GM23338 (cell line): ENCODE data around the gene LITAF. TPM values are rescaled to one million over a fixed set of nuclear protein-coding genes. Genes with fewer than 3 reads are reported as not detected.

Experiments used
- ATAC-seq: fragments of 200-7000 bp; cut with Tn5 transposase; 3 replicates; pipeline ENCODE4 v1.9.1; 2020
- DNase-seq: peaks from one replicate; pipeline ENCODE4 v3.0.0-alpha.2; 2015; ENCODE audit warnings: low spot score
- H2AFZ ChIP-seq: fragments of 200-600 bp; sonication (generic); 2 replicates; pipeline ENCODE4 v1.8.0; 2016; ENCODE audit warnings: antibody characterized with exemption, mild to moderate bottlenecking, moderate library complexity
- H3F3A ChIP-seq: fragments of 200-600 bp; sonication (generic); replicated peaks from 2 replicates; pipeline ENCODE4 v1.8.0; 2017; ENCODE audit warnings: antibody characterized with exemption, mixed run types, low read depth
- H3K27ac ChIP-seq: fragments of 200-600 bp; sonication (generic); 2 replicates; pipeline ENCODE4 v1.6.1; 2016; ENCODE audit warnings: low read depth
- H3K27me3 ChIP-seq: fragments of 200-600 bp; sonication (generic); 2 replicates; pipeline ENCODE4 v1.8.0; 2016; ENCODE audit warnings: mild to moderate bottlenecking, mixed run types, moderate library complexity; ENCODE audit not compliant: insufficient read depth
- H3K36me3 ChIP-seq: fragments of 200-600 bp; sonication (generic); 2 replicates; pipeline ENCODE4 v1.8.0; 2016; ENCODE audit warnings: mild to moderate bottlenecking; ENCODE audit not compliant: insufficient read depth
- H3K4me1 ChIP-seq: fragments of 200-600 bp; sonication (generic); 2 replicates; pipeline ENCODE4 v1.8.0; 2016; ENCODE audit warnings: mild to moderate bottlenecking, moderate library complexity; ENCODE audit not compliant: insufficient read depth
- H3K4me2 ChIP-seq: fragments of 200-600 bp; sonication (generic); 2 replicates; pipeline ENCODE4 v1.7.1; 2017; ENCODE audit warnings: mixed run types
- H3K4me3 ChIP-seq: fragments of 200-600 bp; sonication (generic); 2 replicates; pipeline ENCODE4 v1.6.1; 2016; ENCODE audit warnings: mixed run types
- H3K79me2 ChIP-seq: fragments of 200-600 bp; sonication (generic); replicated peaks from 2 replicates; pipeline ENCODE4 v1.8.0; 2017; ENCODE audit warnings: mild to moderate bottlenecking; ENCODE audit not compliant: insufficient read depth
- H3K9me2 ChIP-seq: fragments of 200-600 bp; sonication (generic); 2 replicates; pipeline ENCODE4 v1.8.0; 2017; ENCODE audit not compliant: insufficient read depth
- H4K20me1 ChIP-seq: fragments of 200-600 bp; sonication (generic); replicated peaks from 2 replicates; pipeline ENCODE4 v1.8.0; 2017; ENCODE audit warnings: mild to moderate bottlenecking; ENCODE audit not compliant: insufficient read depth
- H3K27ac Mint-ChIP-seq: 2 replicates; pipeline ENCODE4 v1.8.0; 2020; ENCODE audit warnings: inconsistent platforms, mild to moderate bottlenecking, moderate library complexity, mixed read lengths
- H3K27me3 Mint-ChIP-seq: 3 replicates; pipeline ENCODE4 v1.8.0; 2022; ENCODE audit warnings: low read depth, mild to moderate bottlenecking, moderate library complexity, mixed read lengths, inconsistent platforms; ENCODE audit not compliant: insufficient read depth, poor library complexity
- H3K36me3 Mint-ChIP-seq: 3 replicates; pipeline ENCODE4 v1.8.0; 2021; ENCODE audit warnings: low read depth, mild to moderate bottlenecking, inconsistent platforms, moderate library complexity, mixed read lengths
- H3K4me1 Mint-ChIP-seq: 3 replicates; pipeline ENCODE4 v1.8.0; 2020; ENCODE audit warnings: mild to moderate bottlenecking, inconsistent platforms, mixed read lengths
- H3K4me3 Mint-ChIP-seq: 3 replicates; pipeline ENCODE4 v1.8.0; 2021; ENCODE audit warnings: moderate library complexity, mild to moderate bottlenecking, inconsistent platforms, mixed read lengths
- H3K9me3 Mint-ChIP-seq: 3 replicates; pipeline ENCODE4 v1.8.0; 2020; ENCODE audit warnings: moderate library complexity, mild to moderate bottlenecking, inconsistent platforms, mixed read lengths
- CREB1 ChIP-seq: fragments of 250-450 bp; sonication (Bioruptor Pico); IDR thresholded peaks from 2 replicates; pipeline ENCODE4 v1.5.0; 2020; ENCODE audit warnings: low read depth, mild to moderate bottlenecking, moderate library complexity
- CTCF ChIP-seq, 2 experiments: fragments of 200-600 bp in 1 of 2; sonication (generic) in 1 of 2; conservative IDR thresholded peaks; 2 replicates each; pipeline versions ENCODE4 v1.5.1 to v1.6.1; 2016 to 2017; ENCODE audit warnings: antibody characterized with exemption in 2 of 2, low read depth in 2 of 2, mild to moderate bottlenecking in 2 of 2, moderate library complexity in 1 of 2
- EZH2 ChIP-seq: fragments of 200-600 bp; sonication (generic); IDR thresholded peaks from one replicate; pipeline ENCODE4 v1.8.0; 2017; ENCODE audit warnings: antibody characterized with exemption, mild to moderate bottlenecking, low read depth; ENCODE audit not compliant: unreplicated experiment
- EZH2phosphoT487 ChIP-seq: fragments of 200-600 bp; sonication (generic); IDR thresholded peaks from one replicate; pipeline ENCODE4 v1.8.1; 2018; ENCODE audit warnings: antibody characterized with exemption; ENCODE audit not compliant: unreplicated experiment
- JUNB ChIP-seq: IDR thresholded peaks from one replicate; pipeline ENCODE4 v1.6.1; 2016; ENCODE audit warnings: antibody characterized with exemption; ENCODE audit not compliant: unreplicated experiment
- NANOG ChIP-seq: IDR thresholded peaks from 2 replicates; pipeline ENCODE4 v1.6.1; 2016; ENCODE audit warnings: antibody characterized with exemption, borderline replicate concordance
- REST ChIP-seq: IDR thresholded peaks from one replicate; pipeline ENCODE4 v1.6.1; 2018; ENCODE audit warnings: antibody characterized with exemption; ENCODE audit not compliant: unreplicated experiment
- STAT1 ChIP-seq: IDR thresholded peaks from one replicate; pipeline ENCODE4 v1.6.1; 2016; ENCODE audit warnings: antibody characterized with exemption; ENCODE audit not compliant: unreplicated experiment
- ZNF114 ChIP-seq: fragments of 250-450 bp; sonication (Bioruptor Pico); IDR thresholded peaks from 2 replicates; pipeline ENCODE4 v1.5.0; 2020; ENCODE audit warnings: mild to moderate bottlenecking, moderate library complexity
- ZNF331 ChIP-seq: fragments of 250-450 bp; sonication (Bioruptor Pico); IDR thresholded peaks from 2 replicates; pipeline ENCODE4 v1.5.0; 2020; ENCODE audit warnings: low read depth, mild to moderate bottlenecking, moderate library complexity
- polyA plus RNA-seq: library from polyadenylated mRNA; unstranded; fragments of >200 nt; fragmentation: Nextera tagmentation; extraction: Ambion mirVana; gene quantifications from 2 replicates; pipeline ENCODE4 v1.2.1, GENCODE V29; 2016
- total RNA-seq: library from RNA; depleted of rRNA; stranded (reverse); fragments of >200 nt; shearing (Covaris generic); gene quantifications from 2 replicates; pipeline ENCODE4 v1.2.3, GENCODE V29; 2014
- TF ChIP-seq, protein P1 (sequence below): IDR thresholded peaks from 2 replicates; pipeline ENCODE4 v1.6.1; 2016; ENCODE audit warnings: antibody characterized with exemption

The LITAF gene
- total and polyA plus RNA-seq, 2 experiments from 2014 or later: 131 to 158 TPM

DNA sequence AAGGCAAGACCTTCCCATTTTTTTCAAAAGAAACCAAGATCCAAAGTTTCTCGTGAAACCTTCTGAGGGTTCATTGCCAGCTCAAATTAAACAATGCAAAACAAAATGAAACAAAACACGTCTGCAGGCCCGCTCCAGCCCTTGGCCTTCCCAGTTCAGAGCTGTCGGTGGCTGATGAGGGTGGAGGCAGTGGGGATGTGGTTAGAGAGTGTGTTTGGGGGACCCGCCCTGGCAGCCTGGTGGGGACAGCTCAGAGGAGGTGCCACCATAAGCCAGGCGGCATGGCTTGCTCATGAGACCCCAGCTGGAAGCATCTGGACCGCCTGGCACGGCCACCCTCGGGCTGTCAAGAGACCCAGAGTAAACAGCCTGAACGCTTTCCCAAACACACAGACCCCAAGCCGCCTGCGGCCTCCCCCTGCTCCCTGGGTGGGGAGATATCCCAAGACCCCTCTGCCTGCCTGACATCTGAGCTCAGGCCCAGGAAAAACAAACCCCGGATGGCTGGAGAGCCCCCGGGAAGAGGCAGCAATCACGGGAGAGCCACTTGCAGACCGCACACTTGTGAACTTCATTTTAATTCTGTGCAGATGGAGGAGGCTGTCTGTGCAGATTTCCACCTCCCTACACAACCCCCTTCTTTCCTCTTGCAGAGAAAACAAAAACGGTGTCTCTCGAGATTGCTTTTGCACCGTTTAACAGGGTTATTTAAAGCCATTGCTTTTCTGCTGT, 35.4 kb upstream of the LITAF start (continued):
- TF ChIP-seq REST: no peak

- Mint-ChIP-seq H3K27ac (no peak overlapping the region), H3K4me3 (no peak overlapping the region), H3K9me3 (peaks cover 4% of the 10 kb centered on the region; the same call in 1 of the 3 replicates), H3K4me1 (peaks cover 7% of the 10 kb centered on the region), H3K27me3 (peaks cover 2% of the 10 kb centered on the region), H3K36me3 (no peaks in the 10 kb centered on the region; the same call in 2 of the 3 replicates)
- H3K79me2 ChIP-seq: no peaks in the 10 kb centered on the region
- H4K20me1 ChIP-seq: no peaks in the 10 kb centered on the region
- H3K4me2 ChIP-seq: no peak overlapping the region
- H3K36me3 ChIP-seq: no peaks in the 10 kb centered on the region
- peaks cover 7% of the 10 kb centered on the region; the same call in 1 of the 2 replicates for H3K4me1 ChIP-seq
- no peak overlapping the region for H3K4me3 ChIP-seq
- peak; percentile 30; the same call in 1 of the 3 replicates for ATAC-seq
- H2AFZ ChIP-seq: peak overlapping the region; percentile 21; the same call in 1 of the 2 replicates
- no peaks in the 10 kb centered on the region for H3K27me3 ChIP-seq
- 0 out of 2 replicates have a peak, but pooled peaks cover 5% of the 10 kb centered on the region for H3F3A ChIP-seq
- H3K27ac ChIP-seq: 0 out of 2 replicates have a peak overlapping the region, but pooled peaks have one; percentile 26
- TF ChIP-seq JUNB (no peak), CTCF (conservative IDR thresholded peaks at IDR 0.05; ENCODE audit: low read depth in 2 of 2) (no peak), NANOG (no peak), ZNF114 (CRISPR knock-in tag) (no peak), EZH2 (no peak), ZNF331 (CRISPR knock-in tag) (no peak), CREB1 (CRISPR knock-in tag) (no peak), STAT1 (no peak), EZH2phosphoT487 (no peak)
- TF ChIP-seq, protein P1, sequence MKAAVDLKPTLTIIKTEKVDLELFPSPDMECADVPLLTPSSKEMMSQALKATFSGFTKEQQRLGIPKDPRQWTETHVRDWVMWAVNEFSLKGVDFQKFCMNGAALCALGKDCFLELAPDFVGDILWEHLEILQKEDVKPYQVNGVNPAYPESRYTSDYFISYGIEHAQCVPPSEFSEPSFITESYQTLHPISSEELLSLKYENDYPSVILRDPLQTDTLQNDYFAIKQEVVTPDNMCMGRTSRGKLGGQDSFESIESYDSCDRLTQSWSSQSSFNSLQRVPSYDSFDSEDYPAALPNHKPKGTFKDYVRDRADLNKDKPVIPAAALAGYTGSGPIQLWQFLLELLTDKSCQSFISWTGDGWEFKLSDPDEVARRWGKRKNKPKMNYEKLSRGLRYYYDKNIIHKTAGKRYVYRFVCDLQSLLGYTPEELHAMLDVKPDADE: no peak
- DNase-seq: no peak
- no peaks in the 10 kb centered on the region for H3K9me2 ChIP-seq
Measured at GRCh38 chr16:11621539-11621919, 34.8 kb upstream of the LITAF start.
